A549 (cell line): ENCODE measurements around the gene ZDHHC1. TPM values are rescaled to one million over a fixed set of nuclear protein-coding genes. Genes with fewer than 3 reads are reported as not detected.

Experiments
- ATAC-seq, 2 experiments: fragments of 200-7000 bp in 1 of 2; fragments of >200 bp in 1 of 2; cut with Nextera tagmentation in 1 of 2; cut with Tn5 transposase in 1 of 2; 3 replicates each; pipeline versions ENCODE4 v1.8.0 to v1.9.1; 2018 to 2020; ENCODE audit warnings: mild to moderate bottlenecking in 1 of 2, moderate library complexity in 1 of 2
- CTCF ChIA-PET: fragments of 300-600 bp; sonication (Branson Sonifier 250); formaldehyde crosslinking; extraction: SDS; loops from one replicate; lab custom pipeline; 2021; ENCODE audit warnings: antibody characterized with exemption, inconsistent platforms; lab: Yijun Ruan, JAX
- POLR2A ChIA-PET: fragments of 350-600 bp; formaldehyde crosslinking; extraction: SDS; loops from one replicate; lab custom pipeline; 2021; ENCODE audit warnings: antibody characterized with exemption, inconsistent platforms; lab: Yijun Ruan, JAX
- DNase-seq, 2 experiments: peaks; one replicate each; pipeline versions ENCODE4 v3.0.0 to v3.0.0-alpha.2; 2011 to 2016; ENCODE audit warnings: low read depth in 1 of 2, low spot score in 1 of 2
- FAIRE-seq: peaks from 2 replicates; lab custom pipeline; 2011; peaks lifted over from hg19 to GRCh38; lab: Jason Lieb, UNC
- H3K27ac ChIP-seq, 2 experiments: fragments of >200 bp; sonication (Bioruptor Twin); formaldehyde crosslinking; 3 replicates each; pipeline ENCODE4 v1.5.1; 2016 to 2017
- H3K4me1 ChIP-seq: fragments of >200 bp; sonication (Bioruptor Twin); formaldehyde crosslinking; 3 replicates; pipeline ENCODE4 v1.6.1; 2016
- H3K4me2 ChIP-seq: fragments of >200 bp; sonication (Bioruptor Twin); formaldehyde crosslinking; 3 replicates; pipeline ENCODE4 v1.6.1; 2016
- H3K4me3 ChIP-seq: fragments of >200 bp; sonication (Bioruptor Twin); formaldehyde crosslinking; 3 replicates; pipeline ENCODE4 v1.5.1; 2016
- H3K9me3 ChIP-seq: fragments of >200 bp; sonication (Bioruptor Twin); formaldehyde crosslinking; 3 replicates; pipeline ENCODE4 v1.6.1; 2016
- CBX8 ChIP-seq: fragments of 200-600 bp; sonication (generic); IDR thresholded peaks from 2 replicates; pipeline ENCODE4 v1.6.1; 2016
- CEBPB ChIP-seq, 2 experiments: fragments of >200 bp in 1 of 2; sonication (Bioruptor Twin) in 1 of 2; formaldehyde crosslinking in 1 of 2; IDR thresholded peaks; 2 replicates each; pipeline ENCODE4 v1.6.1; 2012 to 2016
- CHD2 ChIP-seq: fragments of 150-350 bp; IDR thresholded peaks from 2 replicates; pipeline ENCODE4 v1.6.1; 2014; ENCODE audit warnings: low read length; ENCODE audit not compliant: partially characterized antibody
- FOSB ChIP-seq: fragments of 250-450 bp; sonication (Bioruptor Pico); IDR thresholded peaks from 2 replicates; pipeline ENCODE4 v1.5.0; 2020; ENCODE audit warnings: mild to moderate bottlenecking, moderate library complexity
- FOSL2 ChIP-seq, 2 experiments: fragments of 450-650 bp in 1 of 2; fragments of >200 bp in 1 of 2; sonication (Bioruptor Twin) in 1 of 2; formaldehyde crosslinking; IDR thresholded peaks; 2 replicates each; pipeline versions ENCODE4 v1.5.0 to v1.6.1; 2016 to 2020; ENCODE audit warnings: mild to moderate bottlenecking in 1 of 2, moderate library complexity in 1 of 2
- HOXB13 ChIP-seq: fragments of 250-450 bp; sonication (Bioruptor Pico); IDR thresholded peaks from 2 replicates; pipeline ENCODE4 v1.5.0; 2020; ENCODE audit warnings: low read depth, mild to moderate bottlenecking, moderate library complexity
- JUNB ChIP-seq: fragments of >200 bp; sonication (Bioruptor Twin); formaldehyde crosslinking; IDR thresholded peaks from 2 replicates; pipeline ENCODE4 v1.6.1; 2016
- MAFK ChIP-seq: fragments of 450-650 bp; IDR thresholded peaks from 2 replicates; pipeline ENCODE4 v1.6.1; 2014; ENCODE audit not compliant: partially characterized antibody
- MAZ ChIP-seq: fragments of 150-350 bp; IDR thresholded peaks from 2 replicates; pipeline ENCODE4 v1.6.1; 2014; ENCODE audit warnings: antibody characterized with exemption, low read depth, low read length, borderline replicate concordance
- PHF8 ChIP-seq: fragments of 200-600 bp; sonication (generic); IDR thresholded peaks from 2 replicates; pipeline ENCODE4 v1.6.1; 2016; ENCODE audit warnings: low read depth, mild to moderate bottlenecking, antibody characterized with exemption, moderate library complexity, borderline replicate concordance
- RAD21 ChIP-seq, 2 experiments: fragments of >200 bp in 1 of 2; sonication (Bioruptor Twin) in 1 of 2; formaldehyde crosslinking in 1 of 2; IDR thresholded peaks in 1 of 2; conservative IDR thresholded peaks in 1 of 2; 2 replicates in 1 of 2; 3 replicates in 1 of 2; pipeline ENCODE4 v1.6.1; 2012 to 2018; ENCODE audit warnings: inconsistent platforms in 1 of 2
- RNF2 ChIP-seq: fragments of 200-600 bp; sonication (generic); IDR thresholded peaks from 2 replicates; pipeline ENCODE4 v1.6.1; 2016; ENCODE audit warnings: low read depth, mild to moderate bottlenecking, antibody characterized with exemption, moderate library complexity, borderline replicate concordance
- SMC3 ChIP-seq: fragments of >200 bp; sonication (Bioruptor Twin); formaldehyde crosslinking; IDR thresholded peaks from 3 replicates; pipeline ENCODE4 v1.6.1; 2018; ENCODE audit warnings: inconsistent platforms
- WGBS: methylation state at CpG from one replicate; pipeline ENCODE4 v1.1.6; 2017; ENCODE audit errors: missing lambda C conversion rate; 5-methylcytosine and 5-hydroxymethylcytosine counted together
- polyA plus RNA-seq, 4 experiments: library from polyadenylated mRNA; depleted of rRNA in 3 of 4; stranded (reverse); fragments of >200 nt; fragmentation: RNase III in 1 of 4; extraction: RNeasy Plus Mini Kit Qiagen cat#74134 plus additional on column Dnase treatment in 1 of 4; gene quantifications; 2 replicates in 3 of 4; 3 replicates in 1 of 4; pipeline ENCODE4 v1.2.3, GENCODE V29; 2011 to 2017
- TF ChIP-seq, protein P1 (sequence below): fragments of >200 bp; sonication (Bioruptor Twin); formaldehyde crosslinking; IDR thresholded peaks from 3 replicates; pipeline ENCODE4 v1.5.1; 2016

The ZDHHC1 gene
- polyA plus RNA-seq, 2 of the 4 experiments (the other 2 are of a cell fraction): 3.5 to 5.9 TPM

DNA sequence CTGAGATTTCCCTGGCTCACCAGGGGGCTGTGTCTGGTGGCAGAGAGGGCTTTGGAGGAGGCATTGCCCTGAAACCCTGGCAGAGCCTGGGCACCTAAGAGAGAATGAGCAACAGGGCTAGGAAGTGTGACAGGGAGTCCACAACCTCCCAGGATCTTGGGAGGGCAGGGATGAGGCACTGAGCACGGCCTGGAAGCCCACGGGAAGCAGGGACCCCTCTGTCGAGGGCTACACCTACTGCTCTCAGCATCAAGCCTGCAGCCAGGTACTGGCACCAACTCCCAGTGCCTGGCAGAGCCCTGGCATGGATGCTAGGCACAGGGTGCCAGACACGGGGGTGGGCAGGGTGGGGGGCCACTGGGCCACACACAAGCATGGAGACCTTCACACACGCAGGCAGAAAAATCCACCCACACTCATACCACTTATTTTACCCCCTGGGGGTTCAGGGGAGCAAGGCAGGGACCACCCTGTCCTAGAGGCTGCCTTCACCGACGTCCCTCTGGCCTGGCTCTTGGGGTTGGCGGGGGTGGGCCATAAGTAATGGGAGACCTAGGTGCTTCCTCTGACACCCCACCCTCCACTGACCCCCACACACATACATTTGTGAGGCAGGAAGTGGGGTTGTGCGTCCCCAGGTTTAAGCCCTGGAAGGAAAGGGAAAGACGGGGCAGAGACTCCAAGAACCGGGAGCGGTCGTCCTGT is 13.7 kb upstream of the ZDHHC1 start:
- TF ChIP-seq MAFK: no peak
- no peak for TF ChIP-seq SMC3
- TF ChIP-seq, protein P1, sequence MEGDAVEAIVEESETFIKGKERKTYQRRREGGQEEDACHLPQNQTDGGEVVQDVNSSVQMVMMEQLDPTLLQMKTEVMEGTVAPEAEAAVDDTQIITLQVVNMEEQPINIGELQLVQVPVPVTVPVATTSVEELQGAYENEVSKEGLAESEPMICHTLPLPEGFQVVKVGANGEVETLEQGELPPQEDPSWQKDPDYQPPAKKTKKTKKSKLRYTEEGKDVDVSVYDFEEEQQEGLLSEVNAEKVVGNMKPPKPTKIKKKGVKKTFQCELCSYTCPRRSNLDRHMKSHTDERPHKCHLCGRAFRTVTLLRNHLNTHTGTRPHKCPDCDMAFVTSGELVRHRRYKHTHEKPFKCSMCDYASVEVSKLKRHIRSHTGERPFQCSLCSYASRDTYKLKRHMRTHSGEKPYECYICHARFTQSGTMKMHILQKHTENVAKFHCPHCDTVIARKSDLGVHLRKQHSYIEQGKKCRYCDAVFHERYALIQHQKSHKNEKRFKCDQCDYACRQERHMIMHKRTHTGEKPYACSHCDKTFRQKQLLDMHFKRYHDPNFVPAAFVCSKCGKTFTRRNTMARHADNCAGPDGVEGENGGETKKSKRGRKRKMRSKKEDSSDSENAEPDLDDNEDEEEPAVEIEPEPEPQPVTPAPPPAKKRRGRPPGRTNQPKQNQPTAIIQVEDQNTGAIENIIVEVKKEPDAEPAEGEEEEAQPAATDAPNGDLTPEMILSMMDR: no peak
- TF ChIP-seq MAZ: no peak
- TF ChIP-seq RNF2: no peak
- no peak for TF ChIP-seq CEBPB (IDR thresholded peaks at IDR 0.05)
- TF ChIP-seq CHD2: no peak
- TF ChIP-seq CBX8: no peak

DNA sequence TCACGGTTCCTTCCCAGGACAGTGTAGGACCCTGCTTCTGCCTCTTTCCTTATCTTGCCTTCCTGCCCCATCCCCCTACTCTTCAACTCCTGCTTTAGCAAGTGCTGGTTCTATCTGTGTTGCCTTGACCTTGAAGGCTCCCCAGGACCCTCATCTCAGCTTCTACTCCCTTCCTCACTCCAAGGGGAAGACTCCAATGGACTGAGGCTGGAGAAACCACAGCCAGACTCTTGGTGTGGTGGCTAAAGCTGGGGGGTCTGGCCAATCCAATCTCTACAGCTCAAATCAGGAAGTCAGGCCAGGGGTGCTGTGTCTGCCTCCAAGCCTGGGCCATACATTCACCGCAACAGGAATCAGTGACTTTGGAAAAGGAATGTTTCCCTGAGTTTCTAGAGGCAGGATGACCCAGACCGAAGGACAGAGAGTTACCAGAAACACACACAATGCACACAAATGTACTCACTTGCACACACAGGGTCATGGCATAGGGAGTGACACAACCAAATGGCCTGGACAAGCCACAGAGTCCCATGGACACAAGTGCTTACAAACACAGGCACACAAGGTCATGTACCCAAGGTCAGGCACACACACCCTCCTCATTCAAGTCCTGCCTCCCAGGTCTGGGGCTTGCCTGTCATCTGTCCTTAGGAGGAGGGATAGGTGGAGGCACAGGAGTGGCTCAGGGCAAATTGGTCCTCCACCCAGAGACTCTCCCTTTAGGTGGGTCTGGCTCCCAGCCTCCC is 12.9 kb upstream of the ZDHHC1 start:
- H3K4me1 ChIP-seq: peaks cover 9% of the 10 kb centered on the region; the same call in 2 of the 3 replicates
- WGBS: 92% methylated on average over 3 of the region's 3 CpGs
- no peak for ATAC-seq
- no peak for FAIRE-seq
- no peak overlapping the region for H3K4me3 ChIP-seq
- H3K27ac ChIP-seq: no peak overlapping the region
- no peak for DNase-seq
- CTCF ChIA-PET: interaction anchor here (0.6 to 10.9 kb wide), 23 partner anchors 12 to 244 kb away, joined by 3 to 207 read pairs (median 8); partner anchors contain the start of genes ATP6V0D1, TPPP3 and ZDHHC1
- POLR2A ChIA-PET: no interaction called here
- TF ChIP-seq HOXB13 (CRISPR knock-in tag): no peak
- TF ChIP-seq JUNB: no peak
- no peak for TF ChIP-seq FOSB (CRISPR knock-in tag)
- TF ChIP-seq PHF8: no peak
- H3K4me2 ChIP-seq: no peak overlapping the region
- H3K9me3 ChIP-seq: no peaks in the 10 kb centered on the region

More for the DNA sequence above, 13.7 kb upstream of the ZDHHC1 start:
- 50% methylated on average over 11 of the region's 13 CpGs for WGBS
- peak overlapping the region; percentile 63 to 76; a peak in 5 of 6 replicates for H3K27ac ChIP-seq
- peak overlapping the region; percentile 98 for H3K4me2 ChIP-seq
- no peak for DNase-seq
- ATAC-seq: no peak
- ChIA-PET CTCF (interaction anchor here (1.0 to 10.9 kb wide), 12 partner anchors 10 to 146 kb away, joined by 3 to 207 read pairs (median 10); partner anchors contain the start of gene ZDHHC1), POLR2A (interaction anchor here (0.8 kb wide), 1 partner anchor 36 kb away, joined by 3 read pairs; no protein-coding TSS in a partner anchor)
- FAIRE-seq: no peak
- peak overlapping the region; percentile 59 for H3K4me3 ChIP-seq
- peaks cover 9% of the 10 kb centered on the region; the same call in 2 of the 3 replicates for H3K4me1 ChIP-seq
- no peaks in the 10 kb centered on the region for H3K9me3 ChIP-seq

DNA sequence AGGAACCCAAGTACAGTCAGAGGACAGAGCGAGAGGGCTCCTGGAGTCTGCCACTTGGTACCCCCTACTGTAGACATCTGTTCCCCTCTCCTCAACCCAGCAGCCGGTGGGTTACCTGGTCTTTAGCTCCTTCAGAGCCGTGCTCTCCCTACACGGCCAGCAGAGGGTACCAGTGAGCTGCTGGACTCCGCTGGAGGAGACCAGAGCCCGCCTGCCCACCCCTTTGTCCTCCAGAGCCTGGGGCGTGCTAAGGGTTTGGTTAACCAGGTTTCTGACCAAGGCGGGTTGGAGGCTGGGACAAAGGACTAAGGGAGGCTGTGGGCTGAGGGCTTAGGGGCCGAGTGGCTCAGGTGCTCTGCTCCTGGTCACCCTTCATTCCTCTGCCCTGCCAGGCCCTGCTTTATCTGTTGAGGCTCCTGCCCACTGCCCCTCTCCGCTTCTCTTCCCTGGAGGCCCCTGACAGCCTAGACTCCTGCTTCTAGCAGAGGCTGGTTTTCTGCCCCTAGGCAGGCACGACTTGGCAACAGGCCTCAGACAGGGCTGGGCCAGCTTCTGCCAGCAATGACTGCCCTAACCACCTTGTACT is 12.0 kb upstream of the ZDHHC1 start:
- peak; percentile 67 to 86 for DNase-seq
- ATAC-seq: peak; percentile 52 to 86

More for the DNA sequence above, 12.0 kb upstream of the ZDHHC1 start:
- Histone ChIP-seq H3K4me1 (peaks cover 9% of the 10 kb centered on the region; the same call in 2 of the 3 replicates), H3K9me3 (no peaks in the 10 kb centered on the region), H3K4me3 (no peak overlapping the region), H3K27ac (no peak overlapping the region), H3K4me2 (no peak overlapping the region)
- ChIA-PET POLR2A (interaction anchor here (0.7 to 0.8 kb wide), 2 partner anchors 12 to 16 kb away, joined by 3 read pairs; partner anchors contain the start of gene ZDHHC1), CTCF (interaction anchor here (0.5 to 10.9 kb wide), 50 partner anchors 11 to 508 kb away, joined by 3 to 207 read pairs (median 4); partner anchors contain the start of genes ATP6V0D1, KCTD19, LRRC36 and TPPP3)
- TF ChIP-seq FOSL2 (IDR thresholded peaks at IDR 0.05): no peak
- no peak for TF ChIP-seq FOSL2 (CRISPR knock-in tag; IDR thresholded peaks at IDR 0.05)
- TF ChIP-seq FOSB (CRISPR knock-in tag): no peak
- TF ChIP-seq SMC3: peak; percentile 78
- TF ChIP-seq RAD21 (conservative IDR thresholded peaks at IDR 0.05 in 1 of 2, IDR thresholded peaks at IDR 0.05 in 1 of 2): peak; percentile 71 to 75
- TF ChIP-seq, protein P1: peak; percentile 78
- whole genome bisulfite sequencing: 11% methylated on average over 11 of the region's 11 CpGs
- FAIRE-seq: no peak
